Measurements from ENCODE around the gene ATP1A3.

- TF ChIP-seq GATA2 (IDR thresholded peaks at IDR 0.05; ENCODE audit: low read depth, low read length) (no peak), GATA3 (IDR thresholded peaks at IDR 0.05; ENCODE audit: low read depth, low read length) (no peak)
These were observed 76.4 kb downstream of the ATP1A3 start for GRCh38 chr19:41917676-41918075.

All from SH-SY5Y (cell line).